K562 (cell line): ENCODE data around the gene PRTN3. TPM values are rescaled to one million over a fixed set of nuclear protein-coding genes. Genes with fewer than 3 reads are reported as not detected.

Experiments
- CREM ChIP-seq: IDR thresholded peaks from 2 replicates; pipeline ENCODE4 v1.6.1; 2014; ENCODE audit warnings: antibody characterized with exemption, low read depth
- HDAC6 ChIP-seq: IDR thresholded peaks from 2 replicates; pipeline ENCODE4 v1.6.1; 2012; ENCODE audit warnings: low read depth, mild to moderate bottlenecking, control low read depth, inconsistent platforms, low read length, moderate library complexity
- KDM1A ChIP-seq, 2 experiments: fragments of 450-650 bp; IDR thresholded peaks; 2 replicates each; pipeline ENCODE4 v1.6.1; 2016; ENCODE audit warnings: mild to moderate bottlenecking in 2 of 2
- NCOA4 ChIP-seq: fragments of 450-650 bp; IDR thresholded peaks from 2 replicates; pipeline ENCODE4 v1.6.1; 2018; ENCODE audit warnings: mild to moderate bottlenecking; ENCODE audit not compliant: partially characterized antibody
- NRF1 ChIP-seq, 2 experiments: fragments of 450-650 bp; IDR thresholded peaks in 1 of 2; conservative IDR thresholded peaks in 1 of 2; 2 replicates each; pipeline ENCODE4 v1.6.1; 2014; ENCODE audit warnings: mild to moderate bottlenecking in 2 of 2
- POLR2AphosphoS5 ChIP-seq: IDR thresholded peaks from 2 replicates; pipeline ENCODE4 v1.6.1; 2011; ENCODE audit warnings: mild to moderate bottlenecking, low read depth, low read length, moderate library complexity; ENCODE audit not compliant: control insufficient read depth, insufficient read depth
- POLR2H ChIP-seq: IDR thresholded peaks from 2 replicates; pipeline ENCODE4 v1.6.1; 2016; ENCODE audit warnings: missing genetic modification characterization, low read depth, mild to moderate bottlenecking, control low read depth, missing compliant biosample characterization, moderate library complexity
- POLR3A ChIP-seq: IDR thresholded peaks from 2 replicates; pipeline ENCODE4 v1.6.1; 2011; ENCODE audit warnings: borderline replicate concordance, mild to moderate bottlenecking, moderate library complexity; ENCODE audit not compliant: insufficient read length, insufficient read depth; ENCODE audit errors: extremely low read depth
- RBM39 ChIP-seq: fragments of 200-400 bp; formaldehyde crosslinking; optimal IDR thresholded peaks from 2 replicates; pipeline ENCODE3; 2018; ENCODE audit warnings: low read depth, low read length
- RCOR1 ChIP-seq, 2 experiments: IDR thresholded peaks; 2 replicates each; pipeline ENCODE4 v1.6.1; 2012; ENCODE audit warnings: low read depth in 2 of 2, low read length in 2 of 2, borderline replicate concordance in 1 of 2, improper control_type of control experiment in 1 of 2
- RNF219 ChIP-seq: fragments of 250-450 bp; sonication (Bioruptor Pico); IDR thresholded peaks from 2 replicates; pipeline ENCODE4 v1.5.0; 2022; ENCODE audit warnings: mild to moderate bottlenecking
- RREB1 ChIP-seq: fragments of 250-450 bp; sonication (Bioruptor Pico); IDR thresholded peaks from 2 replicates; pipeline ENCODE4 v1.4.0; 2020
- SFPQ ChIP-seq: fragments of 200-400 bp; formaldehyde crosslinking; IDR thresholded peaks from 2 replicates; pipeline ENCODE4 v1.6.1; 2017; ENCODE audit warnings: mild to moderate bottlenecking, low read depth, low read length, moderate library complexity
- SMARCC2 ChIP-seq: fragments of 450-650 bp; IDR thresholded peaks from 2 replicates; pipeline ENCODE4 v1.6.1; 2017; ENCODE audit warnings: antibody characterized with exemption, moderate library complexity, mild to moderate bottlenecking, low read depth
- TBL1XR1 ChIP-seq, 2 experiments: IDR thresholded peaks; 2 replicates each; pipeline ENCODE4 v1.6.1; 2012; ENCODE audit warnings: improper control_type of control experiment in 2 of 2, low read length in 2 of 2, mild to moderate bottlenecking in 1 of 2
- ZBTB17 ChIP-seq: fragments of 450-650 bp; formaldehyde crosslinking; IDR thresholded peaks from 2 replicates; pipeline ENCODE4 v1.4.0; 2020; ENCODE audit warnings: mild to moderate bottlenecking
- ZFP30 ChIP-seq: fragments of 250-450 bp; sonication (Bioruptor Pico); IDR thresholded peaks from 2 replicates; pipeline ENCODE4 v1.8.0; 2022; ENCODE audit warnings: moderate library complexity, mild to moderate bottlenecking, inconsistent platforms, borderline replicate concordance
- ZNF589 ChIP-seq: fragments of 200-800 bp; sonication (Bioruptor generic); IDR thresholded peaks from 2 replicates; pipeline ENCODE4 v1.6.1; 2016; ENCODE audit warnings: low read depth, missing genetic modification characterization, missing compliant biosample characterization
- polyA plus RNA-seq, 8 experiments: library from polyadenylated mRNA; depleted of rRNA in 4 of 8; stranded (reverse) in 5 of 8; unstranded in 3 of 8; fragments of >200 nt; fragmentation: Nextera tagmentation in 2 of 8; fragmentation: Illumina TruSeq in 1 of 8; extraction: Ambion mirVana in 2 of 8; extraction: Trizol in 1 of 8; gene quantifications; 2 replicates each; pipeline versions ENCODE4 v1.2.1 to v1.2.3, GENCODE V29; 2011 to 2014; ENCODE audit warnings: inconsistent platforms in 1 of 8, missing spikeins in 1 of 8
- total RNA-seq, 7 experiments: library from RNA; depleted of rRNA in 6 of 7; stranded (reverse); fragments of >200 nt in 6 of 7; fragmentation: Illumina TruSeq in 2 of 7; extraction: Trizol in 2 of 7; gene quantifications; 2 replicates each; pipeline versions ENCODE4 v1.2.1 to v1.2.3, GENCODE V29; 2011 to 2021; ENCODE audit warnings: low replicate concordance in 1 of 7

The PRTN3 gene
- total and polyA plus RNA-seq, 9 of the 15 experiments (the other 6 are each of a cell fraction or from before 2014, with no cell fraction given): 0.14 to 0.86 (median 0.43) TPM; not detected in 3

- TF ChIP-seq RREB1 (CRISPR knock-in tag) (0 out of 2 replicates have a peak, but pooled peaks have one; percentile 6), RCOR1 (IDR thresholded peaks at IDR 0.05; ENCODE audit: borderline replicate concordance in 1 of 2, low read depth in 2 of 2, low read length in 2 of 2) (peak in 1 of 2 experiments; percentile 77; a peak in 1 of 4 replicates), NCOA4 (no peak), RBM39 (no peak), SMARCC2 (no peak), HDAC6 (no peak), CREM (peak; percentile 55), POLR2AphosphoS5 (no peak), NRF1 (conservative IDR thresholded peaks at IDR 0.05 in 1 of 2, IDR thresholded peaks at IDR 0.05 in 1 of 2) (peak in 1 of 2 experiments; percentile 28; a peak in 1 of 4 replicates), ZBTB17 (CRISPR knock-in tag) (peak; percentile 78; the same call in 1 of the 2 replicates), KDM1A (IDR thresholded peaks at IDR 0.05) (peak in 1 of 2 experiments; percentile 61; a peak in 2 of 4 replicates), RNF219 (CRISPR knock-in tag) (no peak), ZFP30 (CRISPR knock-in tag) (no peak), POLR3A (no peak), TBL1XR1 (IDR thresholded peaks at IDR 0.05; ENCODE audit: low read length in 2 of 2) (0 out of 4 replicates have a peak, but pooled peaks of 1 of the 2 experiments have one; percentile 17), POLR2H (tag) (peak; percentile 87), ZNF589 (CRISPR knock-in tag) (peak; percentile 47), SFPQ (no peak)
Observed at GRCh38 chr19:823565-824121, 17.2 kb upstream of the PRTN3 start (continued).
